ENCODE measurements around the gene MACC1.
A peak's percentile ranks its signal among the peaks of the same experiment; 100 is the strongest.

Gene MACC1

GRCh38 chr7:20218279-20218678 is 1.1 kb upstream of the MACC1 start:
- TF ChIP-seq CTCF (IDR thresholded peaks at IDR 0.05; ENCODE audit: low read depth, low read length, missing control alignments), result no peak
- DNase-seq (ENCODE audit: low read depth), result no peak
- peak overlapping the region; percentile 18; the same call in 1 of the 2 replicates for H3K4me3 ChIP-seq (ENCODE audit: low read depth, low read length)

GRCh38 chr7:20216406-20217036 is 663 bp downstream of the MACC1 start:
- H3K4me3 ChIP-seq (ENCODE audit: low read depth, low read length), result peak overlapping the region; percentile 51
- no peak for DNase-seq (ENCODE audit: low read depth)
- TF ChIP-seq CTCF (IDR thresholded peaks at IDR 0.05; ENCODE audit: low read depth, low read length, missing control alignments), result no peak

GRCh38 chr7:20214921-20215669 is 2.1 kb downstream of the MACC1 start:
- no peak for TF ChIP-seq CTCF (IDR thresholded peaks at IDR 0.05; ENCODE audit: low read depth, low read length, missing control alignments)
- DNase-seq (ENCODE audit: low read depth), result no peak
- peak overlapping the region; percentile 46 for H3K4me3 ChIP-seq (ENCODE audit: low read depth, low read length)

GRCh38 chr7:20214132-20214531 is 3.1 kb downstream of the MACC1 start:
- TF ChIP-seq CTCF (IDR thresholded peaks at IDR 0.05; ENCODE audit: low read depth, low read length, missing control alignments), result no peak
- H3K4me3 ChIP-seq (ENCODE audit: low read depth, low read length), result no peak overlapping the region
- DNase-seq (ENCODE audit: low read depth), result no peak

GRCh38 chr7:20213378-20213777 is 3.8 kb downstream of the MACC1 start:
- TF ChIP-seq CTCF (IDR thresholded peaks at IDR 0.05; ENCODE audit: low read depth, low read length, missing control alignments), result no peak
- no peak for DNase-seq (ENCODE audit: low read depth)
- H3K4me3 ChIP-seq (ENCODE audit: low read depth, low read length), result no peak overlapping the region

GRCh38 chr7:20211376-20211775 is 5.8 kb downstream of the MACC1 start:
- no peak for TF ChIP-seq CTCF (IDR thresholded peaks at IDR 0.05; ENCODE audit: low read depth, low read length, missing control alignments)
- no peak for DNase-seq (ENCODE audit: low read depth)
- H3K4me3 ChIP-seq (ENCODE audit: low read depth, low read length), result no peak overlapping the region

All from GM12864 (cell line).